GM18858 (cell line): ENCODE results near the gene NRROS.

Source experiments
- ATAC-seq: cut with Tn5 transposase; IDR thresholded peaks from one replicate; pipeline ENCODE4 v1.9.1; 2021; ENCODE audit not compliant: unreplicated experiment

Gene NRROS

DNA sequence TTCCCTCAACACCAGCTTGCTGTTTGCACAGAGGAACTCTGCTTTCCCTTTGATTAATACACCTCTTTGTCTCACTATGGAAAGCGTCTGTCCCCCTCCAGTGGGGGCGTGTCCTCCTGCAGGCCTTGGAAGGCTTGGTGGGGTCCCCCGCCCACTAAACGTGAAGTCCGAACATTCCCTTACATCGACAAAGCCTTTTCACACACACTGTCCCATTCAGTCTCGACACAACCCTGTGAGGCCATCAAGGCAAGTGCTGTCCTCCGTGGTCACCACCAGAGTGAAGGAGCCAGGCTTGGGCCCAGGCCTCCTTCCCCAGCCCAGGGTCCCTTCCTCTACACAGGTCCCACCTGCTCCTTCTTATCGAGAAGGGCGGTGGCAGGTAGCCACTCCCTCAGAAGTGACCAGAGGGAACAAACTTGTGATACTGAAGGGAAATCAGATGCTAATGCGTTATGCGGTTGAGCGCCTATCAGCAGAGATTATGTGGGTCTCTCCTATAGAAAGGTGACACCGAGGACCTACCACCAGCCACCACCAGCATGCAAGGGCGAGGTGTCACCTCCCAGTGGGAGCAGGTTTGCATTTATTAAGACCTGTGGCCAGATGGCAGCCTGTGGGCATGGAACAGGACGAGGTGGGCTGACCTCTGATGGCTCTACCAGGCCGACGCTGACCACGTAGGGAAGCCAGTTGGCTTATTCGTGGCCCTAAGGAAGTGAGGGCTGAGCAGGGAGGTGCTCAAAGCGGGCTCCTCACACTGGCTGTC, 6.6 kb downstream of the NRROS start:
- no peak for ATAC-seq

DNA sequence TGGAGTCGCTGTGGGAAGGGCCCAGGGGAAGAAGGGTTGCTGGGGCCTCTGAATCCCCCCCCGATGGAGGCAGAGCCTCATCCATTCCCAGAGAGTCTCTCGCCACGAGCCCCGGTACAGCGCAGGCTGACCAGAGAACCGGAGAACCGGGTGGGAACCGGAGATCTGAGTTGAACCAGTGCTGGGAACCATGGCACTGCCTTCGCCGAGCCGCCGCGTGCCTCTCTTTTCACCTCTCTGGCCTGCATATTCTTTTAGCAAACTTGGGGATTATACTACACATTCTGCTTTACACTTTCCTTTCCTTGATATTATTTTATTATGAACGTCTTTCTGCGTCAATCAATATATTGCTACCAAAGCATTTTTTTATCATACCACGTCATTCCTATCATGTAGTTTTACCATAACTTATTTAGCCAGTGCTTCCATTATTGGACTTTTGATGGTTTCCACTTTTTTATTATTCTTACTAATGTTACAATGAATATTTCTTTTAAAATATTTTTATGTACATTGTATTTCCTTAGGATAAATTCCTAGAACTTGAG, 7.2 kb downstream of the NRROS start:
- ATAC-seq = no peak

DNA sequence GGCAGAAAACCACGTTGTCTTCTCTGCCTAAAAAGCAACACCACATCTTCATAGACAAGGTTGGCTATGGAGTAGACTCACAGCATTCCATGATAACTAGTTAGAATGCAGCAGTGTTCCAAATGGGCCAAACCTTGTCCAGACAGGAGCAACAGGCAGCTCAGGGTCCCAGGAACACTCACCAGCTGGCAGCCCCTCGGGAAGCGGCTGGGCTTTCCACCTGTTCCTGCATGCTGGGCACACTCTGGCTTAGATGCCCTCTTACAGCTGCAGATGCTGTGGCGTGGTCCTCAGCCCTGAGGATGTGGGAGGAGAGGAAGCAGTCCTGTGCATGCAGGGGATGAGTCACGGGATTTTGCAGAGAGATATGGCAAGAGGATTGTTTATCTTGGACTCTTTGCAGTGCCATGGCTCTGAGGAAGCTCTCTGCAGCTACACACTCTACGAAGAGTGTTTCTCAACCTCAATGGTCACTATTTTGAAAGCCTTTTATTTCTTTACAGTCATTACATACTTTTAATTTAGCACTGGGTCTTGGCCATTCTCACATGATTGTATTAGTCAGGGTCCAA, 11.3 kb downstream of the NRROS start:
- no peak for ATAC-seq

DNA sequence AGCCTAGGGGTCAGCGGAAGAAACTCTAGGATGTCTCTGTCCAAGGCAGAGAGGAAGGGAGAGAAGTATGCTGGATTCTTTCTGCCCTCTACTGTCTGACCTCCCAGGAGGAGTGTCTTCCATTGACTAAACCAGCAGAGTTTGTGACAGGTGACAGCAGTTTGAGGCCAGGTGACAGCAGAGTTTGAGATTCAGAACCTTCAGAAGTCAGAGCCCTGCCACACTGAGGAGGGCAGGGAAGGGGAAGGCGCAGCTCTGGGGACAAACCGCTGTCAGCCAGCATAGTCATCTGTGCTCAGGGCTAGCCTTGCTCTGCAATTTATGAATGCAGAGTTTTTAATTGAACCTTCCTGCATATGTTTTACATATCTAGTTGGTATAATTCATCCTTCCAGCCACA, 12.3 kb downstream of the NRROS start:
- no peak for ATAC-seq

DNA sequence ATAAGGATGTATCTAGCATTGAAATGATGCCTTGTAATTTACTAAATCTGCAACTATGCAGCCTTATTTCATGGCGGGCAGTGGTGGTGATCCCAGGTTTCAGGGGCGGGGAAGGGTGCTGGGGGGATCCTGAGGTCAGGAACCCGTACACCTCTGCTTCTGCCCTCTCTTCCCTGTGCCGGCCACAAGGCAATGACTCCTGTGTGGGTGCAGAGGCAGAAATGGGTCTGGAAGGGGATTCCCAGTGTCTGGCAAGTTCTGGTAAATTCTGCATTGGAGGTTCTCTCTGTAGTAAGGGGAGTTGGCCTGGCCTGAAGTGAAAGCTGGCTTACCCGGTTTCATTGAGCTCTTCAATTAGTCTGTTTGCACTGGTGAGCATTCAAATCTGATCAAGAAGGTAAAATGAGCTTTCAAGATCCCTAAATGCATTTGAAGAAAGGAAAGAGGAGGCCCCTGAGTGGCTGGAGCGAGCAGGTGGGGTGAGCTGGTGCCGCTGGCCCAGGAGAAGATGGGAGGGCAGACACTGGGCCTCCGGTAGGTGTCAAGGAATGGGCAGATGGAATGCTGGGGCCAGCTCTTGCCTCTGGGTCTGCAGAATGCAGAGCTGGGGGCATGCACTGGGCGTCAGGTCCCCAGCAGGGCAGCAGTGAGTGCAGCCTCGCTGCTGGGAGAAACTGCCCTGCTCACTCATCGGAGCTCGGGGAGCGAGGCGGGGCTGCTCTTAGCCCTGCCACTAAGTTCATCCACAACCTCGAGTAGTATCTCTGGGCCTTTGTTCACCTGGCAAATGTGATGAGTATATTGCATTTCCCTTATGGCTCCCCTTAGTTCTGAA, 13.7 kb downstream of the NRROS start:
- no peak for ATAC-seq

DNA sequence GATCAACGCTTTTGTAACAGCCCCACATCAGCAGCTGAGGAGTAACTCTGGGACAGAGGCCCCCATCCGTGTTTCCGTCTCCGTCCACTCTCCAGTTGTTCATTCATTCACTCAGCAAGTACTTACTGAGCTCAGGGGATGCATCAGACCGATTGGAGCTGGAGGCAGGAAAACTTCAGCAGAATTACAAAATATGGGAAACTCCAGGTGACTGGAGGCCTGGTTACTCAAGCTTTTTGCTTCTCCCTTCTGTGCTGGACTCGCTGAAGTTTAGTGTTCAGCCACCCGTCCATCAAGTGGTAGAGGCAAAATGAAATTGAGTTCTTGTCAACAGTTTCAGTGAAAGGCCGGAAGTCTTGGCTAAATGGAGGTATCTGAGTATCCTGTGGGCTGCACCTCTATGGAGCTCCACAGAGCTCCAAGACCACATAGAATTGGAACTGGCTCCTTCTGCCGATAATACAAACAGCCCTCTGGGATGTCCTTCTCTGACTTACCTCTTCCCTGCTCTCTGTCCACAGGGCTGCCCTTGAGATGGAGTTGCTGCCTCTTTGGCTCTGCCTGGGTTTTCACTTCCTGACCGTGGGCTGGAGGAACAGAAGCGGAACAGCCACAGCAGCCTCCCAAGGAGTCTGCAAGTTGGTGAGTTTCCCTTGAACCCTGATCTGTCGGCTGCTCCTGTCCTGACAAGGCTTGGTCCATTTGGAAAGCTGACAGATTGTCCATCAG, 14.7 kb downstream of the NRROS start:
- ATAC-seq = no peak

DNA sequence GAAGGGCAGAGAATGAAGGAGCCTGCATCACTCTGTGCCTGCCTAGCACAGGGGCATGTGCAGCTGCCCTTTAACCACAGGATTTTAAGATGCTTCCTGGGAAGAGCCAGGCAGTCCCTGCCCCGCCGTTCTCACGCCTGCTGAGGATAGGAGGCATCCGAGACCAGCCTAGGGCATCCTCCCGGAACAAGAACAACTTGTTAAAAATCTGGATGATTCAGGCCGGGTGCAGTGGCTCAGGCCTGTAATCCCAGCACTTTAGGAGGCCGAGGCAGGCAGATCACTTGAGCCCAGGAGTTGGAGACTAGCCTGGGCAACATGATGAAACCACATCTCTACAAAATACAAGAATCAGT, 15.2 kb downstream of the NRROS start:
- ATAC-seq = no peak

DNA sequence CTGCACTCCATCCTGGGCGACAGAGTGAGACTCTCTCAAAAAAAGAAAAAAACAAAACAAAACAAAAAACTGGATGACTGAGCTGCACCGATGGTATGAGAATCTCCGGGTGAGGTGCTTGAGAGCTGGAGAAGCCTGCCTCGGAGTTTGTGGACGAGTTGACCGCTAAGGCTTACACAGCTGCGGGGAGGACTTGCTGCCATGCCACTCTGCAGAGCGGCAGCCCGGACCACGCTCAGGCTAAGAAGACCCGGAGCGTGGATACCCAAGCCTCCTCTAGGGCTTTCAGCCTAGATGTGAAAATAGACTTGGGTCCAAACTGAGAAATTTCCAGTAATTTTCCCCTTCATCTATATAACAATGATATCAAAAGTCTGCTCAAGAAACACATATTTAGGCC, 16.0 kb downstream of the NRROS start:
- no peak for ATAC-seq

DNA sequence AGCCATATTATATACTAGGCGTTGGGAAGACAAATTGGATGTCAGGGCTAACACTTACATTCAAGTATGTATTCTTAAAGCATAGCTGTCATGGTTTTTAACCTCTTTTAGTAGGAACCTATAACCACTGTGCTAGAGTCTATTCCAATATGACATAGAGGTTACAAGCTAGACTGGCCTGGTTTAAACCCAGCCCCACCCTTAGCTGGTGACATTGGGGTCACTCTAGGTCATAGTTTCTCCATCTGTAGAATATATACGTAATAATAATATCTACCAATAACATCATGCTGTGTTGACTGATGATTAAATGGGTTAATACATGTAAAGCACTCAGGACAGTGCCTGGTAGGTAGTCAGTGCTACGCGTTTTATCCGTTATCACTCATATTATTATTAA, 16.7 kb downstream of the NRROS start:
- ATAC-seq = no peak

DNA sequence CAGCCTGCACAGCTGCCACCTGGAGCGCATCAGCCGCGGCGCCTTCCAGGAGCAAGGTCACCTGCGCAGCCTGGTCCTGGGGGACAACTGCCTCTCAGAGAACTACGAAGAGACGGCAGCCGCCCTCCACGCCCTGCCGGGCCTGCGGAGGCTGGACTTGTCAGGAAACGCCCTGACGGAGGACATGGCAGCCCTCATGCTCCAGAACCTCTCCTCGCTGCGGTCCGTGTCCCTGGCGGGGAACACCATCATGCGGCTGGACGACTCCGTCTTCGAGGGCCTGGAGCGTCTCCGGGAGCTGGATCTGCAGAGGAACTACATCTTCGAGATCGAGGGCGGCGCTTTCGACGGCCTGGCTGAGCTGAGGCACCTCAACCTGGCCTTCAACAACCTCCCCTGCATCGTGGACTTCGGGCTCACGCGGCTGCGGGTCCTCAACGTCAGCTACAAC, 20.4 kb downstream of the NRROS start:
- ATAC-seq = no peak

DNA sequence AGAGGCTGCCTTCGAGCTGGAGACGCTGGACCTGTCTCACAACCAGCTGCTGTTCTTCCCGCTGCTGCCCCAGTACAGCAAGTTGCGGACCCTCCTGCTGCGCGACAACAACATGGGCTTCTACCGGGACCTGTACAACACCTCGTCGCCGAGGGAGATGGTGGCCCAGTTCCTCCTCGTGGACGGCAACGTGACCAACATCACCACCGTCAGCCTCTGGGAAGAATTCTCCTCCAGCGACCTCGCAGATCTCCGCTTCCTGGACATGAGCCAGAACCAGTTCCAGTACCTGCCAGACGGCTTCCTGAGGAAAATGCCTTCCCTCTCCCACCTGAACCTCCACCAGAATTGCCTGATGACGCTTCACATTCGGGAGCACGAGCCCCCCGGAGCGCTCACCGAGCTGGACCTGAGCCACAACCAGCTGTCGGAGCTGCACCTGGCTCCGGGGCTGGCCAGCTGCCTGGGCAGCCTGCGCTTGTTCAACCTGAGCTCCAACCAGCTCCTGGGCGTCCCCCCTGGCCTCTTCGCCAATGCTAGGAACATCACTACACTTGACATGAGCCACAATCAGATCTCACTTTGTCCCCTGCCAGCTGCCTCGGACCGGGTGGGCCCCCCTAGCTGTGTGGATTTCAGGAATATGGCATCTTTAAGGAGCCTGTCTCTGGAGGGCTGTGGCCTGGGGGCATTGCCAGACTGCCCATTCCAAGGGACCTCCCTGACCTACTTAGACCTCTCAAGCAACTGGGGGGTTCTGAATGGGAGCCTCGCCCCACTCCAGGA, 21.1 kb downstream of the NRROS start:
- ATAC-seq = no peak

DNA sequence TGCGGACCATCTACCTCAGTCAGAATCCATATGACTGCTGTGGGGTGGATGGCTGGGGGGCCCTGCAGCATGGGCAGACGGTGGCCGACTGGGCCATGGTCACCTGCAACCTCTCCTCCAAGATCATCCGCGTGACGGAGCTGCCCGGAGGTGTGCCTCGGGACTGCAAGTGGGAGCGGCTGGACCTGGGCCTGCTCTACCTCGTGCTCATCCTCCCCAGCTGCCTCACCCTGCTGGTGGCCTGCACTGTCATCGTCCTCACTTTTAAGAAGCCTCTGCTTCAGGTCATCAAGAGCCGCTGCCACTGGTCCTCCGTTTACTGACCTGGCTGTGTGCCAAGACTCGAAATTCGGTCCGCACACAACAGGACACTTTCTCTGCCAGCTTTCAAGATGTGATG, 21.9 kb downstream of the NRROS start:
- ATAC-seq = no peak

DNA sequence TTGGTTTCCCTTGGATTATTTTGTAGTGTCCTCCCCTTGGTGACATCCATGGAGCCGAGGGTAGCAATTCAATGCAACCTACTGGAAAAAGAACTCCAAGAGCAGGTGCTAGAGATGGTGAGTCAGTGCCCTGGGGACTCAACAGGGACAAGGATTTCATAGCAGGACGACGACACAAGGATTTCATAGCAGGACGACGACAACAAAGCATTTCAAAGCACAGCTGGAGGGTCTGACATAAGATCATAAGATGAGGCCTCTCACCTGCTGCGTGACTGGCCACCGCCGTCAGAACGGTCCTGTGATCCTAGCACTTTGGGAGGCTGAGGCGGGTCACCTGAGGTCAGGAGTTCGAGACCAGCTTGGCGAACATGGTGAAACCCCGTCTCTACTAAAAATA, 22.5 kb downstream of the NRROS start:
- no peak for ATAC-seq

DNA sequence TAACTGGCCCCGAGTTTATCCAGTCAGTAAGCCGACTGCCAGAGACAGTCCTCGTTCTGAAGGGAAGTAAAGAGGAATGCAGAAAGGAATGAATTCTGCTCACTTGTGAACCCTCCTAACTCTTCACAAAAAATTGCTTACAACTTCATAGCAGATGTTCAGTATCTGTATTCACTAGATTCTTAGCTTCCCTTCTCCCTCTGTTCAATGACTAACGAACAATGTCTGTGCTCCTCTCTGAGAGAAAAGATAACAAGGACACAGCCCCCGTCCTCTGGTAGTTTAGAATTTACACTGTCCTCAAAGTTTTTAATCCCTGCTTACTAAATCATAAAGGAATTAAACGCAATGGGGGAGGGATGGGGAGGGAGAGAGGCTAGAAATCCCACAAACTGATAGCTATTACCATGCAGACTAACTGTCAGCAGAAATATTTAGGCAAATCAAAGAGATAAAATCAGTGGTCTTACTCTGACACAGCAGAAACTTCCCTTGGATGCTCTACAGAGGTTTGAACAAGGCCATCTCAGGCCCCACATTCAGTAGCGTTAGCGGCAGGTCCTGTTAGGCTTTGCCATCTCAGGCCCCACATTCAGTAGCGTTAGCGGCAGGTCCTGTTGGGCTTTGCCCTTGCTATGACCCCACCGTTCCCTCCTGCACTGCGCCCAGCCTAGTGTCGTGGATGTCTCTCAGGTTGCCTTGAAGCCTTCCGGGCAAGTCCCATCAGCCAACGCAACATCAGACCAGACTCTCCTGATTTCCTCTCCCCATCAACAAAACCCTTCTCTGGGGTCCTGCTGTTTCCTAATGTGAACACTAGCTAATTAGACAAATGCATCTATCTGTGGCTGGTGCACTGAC, 23.4 kb downstream of the NRROS start:
- no peak for ATAC-seq

DNA sequence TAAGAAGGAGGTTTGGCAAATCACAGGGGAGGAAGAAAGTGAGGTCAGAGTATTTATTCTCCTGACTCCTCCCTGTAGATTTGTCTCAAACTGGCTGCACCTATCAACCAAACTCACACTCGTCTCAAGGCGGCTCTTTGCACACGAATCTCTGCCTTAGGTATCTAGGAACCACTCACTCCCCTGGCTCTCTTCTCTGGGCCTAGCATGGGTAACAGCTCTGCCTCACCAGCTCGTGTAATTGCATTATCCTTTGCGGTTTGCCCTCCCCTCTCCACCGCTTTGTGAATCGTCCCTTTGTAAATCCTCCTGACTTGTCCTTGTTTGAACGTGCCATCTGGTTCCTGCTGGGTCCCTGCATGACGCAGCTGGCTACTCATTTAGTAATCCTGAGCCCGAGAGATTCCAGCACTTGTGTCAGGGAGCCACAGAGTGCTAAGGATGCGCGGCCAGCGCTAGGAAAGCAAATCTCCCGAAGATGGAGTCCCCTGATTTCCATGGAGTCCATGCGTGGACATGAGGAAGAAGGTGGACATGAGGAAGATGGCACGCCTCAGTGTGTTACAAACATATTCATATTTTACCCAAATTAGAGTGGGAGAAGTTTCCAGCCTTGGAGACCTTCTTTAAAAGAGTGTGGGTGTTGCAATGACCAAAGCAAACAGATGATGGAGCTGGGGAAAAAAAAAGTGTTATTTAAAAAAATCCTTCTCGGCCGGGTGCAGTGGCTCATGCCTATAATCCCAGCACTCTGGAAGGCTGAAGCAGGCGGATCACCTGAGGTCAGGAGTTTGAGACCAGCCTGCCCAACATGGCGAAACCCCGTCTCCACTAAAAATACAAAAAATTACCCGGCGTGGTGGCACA, 26.7 kb downstream of the NRROS start:
- ATAC-seq = no peak

DNA sequence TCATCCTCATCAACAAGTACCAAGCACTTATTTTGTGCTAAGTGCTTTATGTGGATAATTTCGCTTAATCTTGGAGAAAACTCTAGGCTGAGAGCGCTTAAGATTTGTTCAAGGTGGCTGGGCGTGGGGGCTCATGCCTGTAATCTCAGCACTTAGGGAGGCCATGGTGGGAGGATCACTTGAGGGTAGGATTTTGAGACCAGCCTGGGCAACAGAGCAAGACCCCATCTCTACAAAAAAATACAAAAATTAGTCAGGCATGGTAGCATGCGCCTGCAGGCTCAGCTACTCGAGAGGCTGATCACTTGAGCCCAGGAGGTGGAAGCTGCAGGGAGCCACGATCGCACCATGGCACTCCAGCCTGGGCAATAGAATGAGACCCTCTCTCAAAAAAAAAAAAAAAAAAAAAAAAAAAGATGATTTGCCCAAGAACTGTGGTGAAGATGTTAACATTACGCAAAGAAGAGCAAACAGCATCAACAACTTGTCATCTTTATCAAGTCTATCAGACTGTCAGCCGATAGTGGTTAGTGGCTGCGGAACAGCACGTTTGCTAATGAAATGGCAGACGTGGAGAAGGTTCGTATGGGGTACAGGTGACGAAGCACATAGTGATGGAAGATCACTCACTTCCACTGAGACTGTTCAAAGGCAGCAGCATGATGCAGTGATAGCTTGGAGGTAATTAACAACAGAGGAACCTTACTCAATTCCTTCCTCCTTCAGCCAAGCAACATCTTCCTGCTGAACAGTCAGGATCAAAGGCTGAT, 27.7 kb downstream of the NRROS start:
- no peak for ATAC-seq

DNA sequence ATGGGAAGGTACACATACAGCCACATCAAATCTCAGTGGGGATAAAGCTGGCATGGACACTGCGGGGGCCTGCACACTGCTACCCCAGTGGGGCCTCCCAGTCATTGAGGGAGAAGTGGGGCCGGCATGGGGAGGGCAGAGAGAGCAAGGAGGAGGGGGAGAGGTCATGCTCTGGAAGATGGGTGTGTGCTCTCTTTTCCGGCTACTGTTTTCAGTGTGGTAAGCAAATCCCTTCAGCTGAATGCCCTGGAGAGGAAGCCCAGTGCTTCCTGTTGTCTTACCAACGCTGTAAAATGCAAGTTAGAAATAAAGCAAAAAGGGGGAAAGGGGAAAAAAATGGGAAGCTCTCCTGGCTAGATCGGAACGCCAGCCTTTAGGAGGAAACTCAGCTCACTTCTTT, 30.8 kb downstream of the NRROS start:
- no peak for ATAC-seq

DNA sequence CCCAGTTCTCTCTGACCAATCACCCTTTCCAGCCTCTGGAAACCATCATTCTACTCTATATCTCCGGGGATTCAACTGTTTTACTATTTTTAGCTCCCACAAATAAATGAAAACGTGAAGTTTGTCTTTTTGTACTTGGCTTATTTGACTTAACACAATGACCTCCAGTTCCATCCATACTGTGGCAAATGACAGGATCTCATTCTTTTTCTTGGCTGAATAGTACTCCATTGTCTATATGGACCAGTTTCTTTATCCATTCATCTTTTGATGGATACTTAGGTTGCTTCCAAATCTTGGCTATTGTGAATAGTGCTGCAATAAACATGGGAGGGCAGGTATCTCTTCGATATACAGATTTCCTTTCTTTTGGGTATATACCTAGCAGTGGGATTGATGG, 34.1 kb downstream of the NRROS start:
- ATAC-seq = no peak
